HepG2 (cell line): ENCODE results near the gene CYP27B1.
"Not testable (repeated sequence)": the region's sequence is repeated elsewhere in the genome, so short reads cannot be mapped to it uniquely, and the experiment has no call there.

ENCODE experiments used
- AKNA ChIP-seq: sonication (generic); formaldehyde crosslinking; IDR thresholded peaks from 2 replicates; pipeline ENCODE4 v1.4.0; 2020; ENCODE audit warnings: missing genetic modification reagents, borderline replicate concordance
- IKZF1 ChIP-seq: fragments of 450-650 bp; IDR thresholded peaks from 2 replicates; pipeline ENCODE4 v1.7.1; 2016
- KLF16 ChIP-seq, 2 experiments: sonication (generic) in 1 of 2; formaldehyde crosslinking in 1 of 2; IDR thresholded peaks; 2 replicates each; pipeline versions ENCODE4 v1.6.1 to v1.8.0; 2016 to 2023; ENCODE audit warnings: missing genetic modification reagents in 2 of 2, missing compliant biosample characterization in 1 of 2
- MYNN ChIP-seq: sonication (generic); formaldehyde crosslinking; IDR thresholded peaks from 2 replicates; pipeline ENCODE4 v1.4.0; 2020; ENCODE audit warnings: mild to moderate bottlenecking, low read depth, missing genetic modification reagents
- NFYC ChIP-seq: IDR thresholded peaks from 2 replicates; pipeline ENCODE4 v1.6.1; 2016; ENCODE audit warnings: missing genetic modification reagents, missing compliant biosample characterization
- NR1H2 ChIP-seq: sonication (generic); formaldehyde crosslinking; IDR thresholded peaks from 2 replicates; pipeline ENCODE4 v1.8.1; 2022; ENCODE audit warnings: low read depth, missing genetic modification reagents, borderline replicate concordance
- POLR2A ChIP-seq, 2 experiments: IDR thresholded peaks; 2 replicates each; pipeline ENCODE4 v1.6.1; 2011; ENCODE audit warnings: low read depth in 2 of 2, low read length in 2 of 2, mild to moderate bottlenecking in 1 of 2, moderate library complexity in 1 of 2; ENCODE audit not compliant: insufficient read depth in 1 of 2
- POLR2AphosphoS5 ChIP-seq: IDR thresholded peaks from 2 replicates; pipeline ENCODE4 v1.6.1; 2012; ENCODE audit warnings: low read depth, low read length
- RXRB ChIP-seq: IDR thresholded peaks from 2 replicates; pipeline ENCODE4 v1.6.1; 2016; ENCODE audit warnings: borderline replicate concordance, missing genetic modification reagents, missing compliant biosample characterization
- STAT5B ChIP-seq: sonication (generic); formaldehyde crosslinking; IDR thresholded peaks from 2 replicates; pipeline ENCODE4 v1.4.0; 2020; ENCODE audit warnings: missing genetic modification reagents
- ZNF232 ChIP-seq: sonication (generic); formaldehyde crosslinking; IDR thresholded peaks from 2 replicates; pipeline ENCODE4 v1.4.0; 2020; ENCODE audit warnings: missing genetic modification reagents, borderline replicate concordance
- ZNF550 ChIP-seq: sonication (generic); formaldehyde crosslinking; IDR thresholded peaks from 2 replicates; pipeline ENCODE4 v1.4.0; 2020; ENCODE audit warnings: mild to moderate bottlenecking, missing genetic modification reagents, borderline replicate concordance
- ZNF7 ChIP-seq: IDR thresholded peaks from 2 replicates; pipeline ENCODE4 v1.6.1; 2016; ENCODE audit warnings: missing biosample characterization, missing genetic modification reagents

GRCh38 chr12:57715036-57715748, 51.7 kb downstream of the CYP27B1 start:
- not testable (repeated sequence) for TF ChIP-seq ZNF232; STAT5B (CRISPR knock-in tag); POLR2A (IDR thresholded peaks at IDR 0.05; ENCODE audit: insufficient read depth in 1 of 2, low read depth in 2 of 2, low read length in 2 of 2); NR1H2 (CRISPR knock-in tag); MYNN; RXRB (CRISPR knock-in tag); NFYC; IKZF1; KLF16 (CRISPR knock-in tag; IDR thresholded peaks at IDR 0.05); ZNF550 (CRISPR knock-in tag); POLR2AphosphoS5; AKNA (CRISPR knock-in tag); ZNF7 (CRISPR knock-in tag)
